DOHH2 (cell line): ENCODE data around the gene AHCY.
"Not testable (repeated sequence)": the region's sequence is repeated elsewhere in the genome, so short reads cannot be mapped to it uniquely, and the experiment has no call there.

ENCODE experiments used
- H3F3A ChIP-seq: fragments of 200-600 bp; sonication (generic), shearing (Covaris generic); 2 replicates; pipeline ENCODE4 v1.6.0; 2016; ENCODE audit warnings: antibody characterized with exemption, mild to moderate bottlenecking; ENCODE audit not compliant: control insufficient read depth, insufficient read depth
- H3K27ac ChIP-seq: fragments of 200-600 bp; sonication (generic); 2 replicates; pipeline ENCODE4 v1.5.1; 2014; ENCODE audit warnings: low read depth, mild to moderate bottlenecking, low read length, moderate library complexity
- H3K27me3 ChIP-seq: fragments of 200-600 bp; sonication (generic); 2 replicates; pipeline ENCODE4 v1.6.1; 2014; ENCODE audit warnings: mild to moderate bottlenecking, low read length, mixed read lengths; ENCODE audit not compliant: control insufficient read depth
- H3K36me3 ChIP-seq: fragments of 200-600 bp; sonication (generic); 2 replicates; pipeline ENCODE4 v1.6.1; 2014; ENCODE audit warnings: mild to moderate bottlenecking, low read length, moderate library complexity, mixed read lengths; ENCODE audit not compliant: control insufficient read depth
- H3K4me1 ChIP-seq: fragments of 200-600 bp; sonication (generic); 2 replicates; pipeline ENCODE4 v1.6.1; 2014; ENCODE audit warnings: mild to moderate bottlenecking, low read length, mixed read lengths; ENCODE audit not compliant: control insufficient read depth
- H3K4me2 ChIP-seq: fragments of 200-600 bp; sonication (generic); 2 replicates; pipeline ENCODE4 v1.6.0; 2014; ENCODE audit warnings: mild to moderate bottlenecking, low read length, moderate library complexity
- H3K4me3 ChIP-seq: fragments of 200-600 bp; sonication (generic); 2 replicates; pipeline ENCODE4 v1.5.1; 2014; ENCODE audit warnings: mild to moderate bottlenecking, low read length, mixed read lengths
- H3K79me2 ChIP-seq: fragments of 200-600 bp; sonication (generic); 2 replicates; pipeline ENCODE4 v1.6.1; 2014; ENCODE audit warnings: mild to moderate bottlenecking, low read length, mixed read lengths; ENCODE audit not compliant: control insufficient read depth
- H3K9me2 ChIP-seq: fragments of 200-600 bp; sonication (generic); replicated peaks from 2 replicates; pipeline ENCODE4 v1.6.1; 2014; ENCODE audit warnings: mild to moderate bottlenecking, low read length, mixed read lengths; ENCODE audit not compliant: control insufficient read depth
- H3K9me3 ChIP-seq: fragments of 200-600 bp; sonication (generic); 2 replicates; pipeline ENCODE4 v1.6.1; 2014; ENCODE audit warnings: antibody characterized with exemption, low read length, mixed read lengths; ENCODE audit not compliant: control insufficient read depth, insufficient read depth
- H4K20me1 ChIP-seq: fragments of 200-600 bp; sonication (generic); 2 replicates; pipeline ENCODE4 v1.6.0; 2014; ENCODE audit warnings: low read depth, mild to moderate bottlenecking, antibody characterized with exemption, low read length, moderate library complexity; ENCODE audit not compliant: control insufficient read depth, insufficient read depth
- EZH2phosphoT487 ChIP-seq: fragments of 200-600 bp; sonication (generic); IDR thresholded peaks from 2 replicates; pipeline ENCODE4 v1.6.1; 2017; ENCODE audit warnings: borderline replicate concordance, mild to moderate bottlenecking, antibody characterized with exemption, low read length, moderate library complexity, mixed read lengths
- TF ChIP-seq, protein P1 (sequence below): fragments of 200-600 bp; sonication (generic); IDR thresholded peaks from one replicate; pipeline ENCODE4 v1.5.1; 2014; ENCODE audit warnings: antibody characterized with exemption, mild to moderate bottlenecking, low read depth, low read length; ENCODE audit not compliant: poor library complexity, severe bottlenecking

AHCY gene

DNA sequence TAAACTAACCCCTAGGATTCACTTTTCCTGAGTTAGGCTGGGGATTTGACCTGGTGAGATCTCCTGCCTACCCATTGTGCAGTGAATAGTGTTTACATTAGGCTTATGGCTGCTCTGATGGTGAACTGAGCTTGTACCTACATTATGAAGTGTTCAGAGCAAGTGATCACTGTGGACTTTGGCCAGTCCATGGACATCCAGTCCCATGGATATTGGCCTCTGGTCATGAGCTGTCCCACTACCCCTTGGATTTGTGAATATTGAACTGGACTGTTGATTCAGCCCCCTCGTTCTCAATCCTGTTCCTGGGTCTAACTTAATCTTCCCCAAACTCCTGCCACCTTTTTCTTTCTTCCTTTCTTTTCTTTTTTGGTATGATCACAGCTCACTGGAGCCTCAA lies 48.2 kb downstream of the AHCY start:
- Histone ChIP-seq H3K4me2 (no peak overlapping the region), H4K20me1 (no peaks in the 10 kb centered on the region)

DNA sequence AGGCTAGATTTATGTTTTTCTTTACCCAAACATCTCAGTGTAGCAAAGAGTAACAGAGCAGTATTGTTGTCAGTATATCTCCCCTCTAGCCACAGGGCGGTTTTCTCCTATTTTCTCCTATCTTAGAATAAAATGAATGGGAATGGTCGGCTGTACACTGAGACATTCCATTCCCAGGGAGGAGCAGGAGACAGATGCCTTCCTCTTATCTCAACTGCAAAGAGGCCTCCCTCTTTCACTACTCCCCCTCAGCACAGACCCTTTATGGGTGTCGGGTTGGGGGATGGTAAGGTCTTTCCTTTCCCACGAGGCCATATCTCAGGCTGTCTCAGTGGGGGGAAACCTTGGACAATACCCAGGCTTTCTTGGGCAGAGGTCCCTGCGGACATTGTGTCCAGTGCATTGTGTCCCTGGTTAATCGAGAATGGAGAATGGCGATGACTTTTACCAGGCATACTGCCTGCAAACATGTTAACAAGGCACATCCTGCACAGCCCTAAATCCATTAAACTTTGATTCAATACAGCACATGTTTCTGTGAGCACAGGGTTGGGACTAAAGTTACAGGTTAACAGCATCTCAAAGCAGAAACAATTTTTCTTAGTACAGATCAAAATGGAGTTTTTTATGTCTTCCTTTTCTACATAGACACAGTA lies 50.6 kb downstream of the AHCY start:
- not testable (repeated sequence) for H3F3A ChIP-seq, H3K9me2 ChIP-seq, H3K79me2 ChIP-seq, H3K36me3 ChIP-seq, H3K9me3 ChIP-seq, H3K27ac ChIP-seq, H3K4me2 ChIP-seq, H3K4me3 ChIP-seq, H3K4me1 ChIP-seq, H3K27me3 ChIP-seq, H4K20me1 ChIP-seq

More for the DNA sequence above, 48.2 kb downstream of the AHCY start:
- no peaks in the 10 kb centered on the region for H3K9me2 ChIP-seq
- H3K4me3 ChIP-seq = no peak overlapping the region
- no peaks in the 10 kb centered on the region for H3K27me3 ChIP-seq
- H3K27ac ChIP-seq = no peak overlapping the region
- TF ChIP-seq EZH2phosphoT487 = no peak
- TF ChIP-seq, protein P1, sequence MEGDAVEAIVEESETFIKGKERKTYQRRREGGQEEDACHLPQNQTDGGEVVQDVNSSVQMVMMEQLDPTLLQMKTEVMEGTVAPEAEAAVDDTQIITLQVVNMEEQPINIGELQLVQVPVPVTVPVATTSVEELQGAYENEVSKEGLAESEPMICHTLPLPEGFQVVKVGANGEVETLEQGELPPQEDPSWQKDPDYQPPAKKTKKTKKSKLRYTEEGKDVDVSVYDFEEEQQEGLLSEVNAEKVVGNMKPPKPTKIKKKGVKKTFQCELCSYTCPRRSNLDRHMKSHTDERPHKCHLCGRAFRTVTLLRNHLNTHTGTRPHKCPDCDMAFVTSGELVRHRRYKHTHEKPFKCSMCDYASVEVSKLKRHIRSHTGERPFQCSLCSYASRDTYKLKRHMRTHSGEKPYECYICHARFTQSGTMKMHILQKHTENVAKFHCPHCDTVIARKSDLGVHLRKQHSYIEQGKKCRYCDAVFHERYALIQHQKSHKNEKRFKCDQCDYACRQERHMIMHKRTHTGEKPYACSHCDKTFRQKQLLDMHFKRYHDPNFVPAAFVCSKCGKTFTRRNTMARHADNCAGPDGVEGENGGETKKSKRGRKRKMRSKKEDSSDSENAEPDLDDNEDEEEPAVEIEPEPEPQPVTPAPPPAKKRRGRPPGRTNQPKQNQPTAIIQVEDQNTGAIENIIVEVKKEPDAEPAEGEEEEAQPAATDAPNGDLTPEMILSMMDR = no peak
- H3K9me3 ChIP-seq = no peaks in the 10 kb centered on the region
- no peaks in the 10 kb centered on the region for H3K4me1 ChIP-seq
- no peaks in the 10 kb centered on the region for H3F3A ChIP-seq
- H3K36me3 ChIP-seq = no peaks in the 10 kb centered on the region
- H3K79me2 ChIP-seq = no peaks in the 10 kb centered on the region

DNA sequence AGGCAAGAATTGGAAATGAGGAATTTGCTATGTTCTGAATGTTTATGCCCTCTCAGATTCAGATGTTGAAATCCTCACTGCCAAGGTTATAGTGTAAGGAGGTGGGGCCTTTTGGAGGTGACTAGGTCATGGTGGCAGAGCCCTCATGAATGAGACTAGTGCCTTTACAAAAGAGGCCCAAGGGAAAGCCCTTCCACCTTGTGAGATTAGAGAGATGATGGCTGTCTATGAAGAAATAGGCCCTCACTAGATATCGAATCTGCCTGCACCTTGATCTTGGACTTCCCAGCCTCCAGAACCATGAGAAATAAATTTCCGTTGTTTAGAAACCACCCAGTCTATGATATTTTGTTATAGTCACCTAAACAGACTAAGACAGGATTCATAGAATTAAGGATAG lies 51.5 kb downstream of the AHCY start:
- Histone ChIP-seq H3K79me2 (no peaks in the 10 kb centered on the region), H3F3A (no peaks in the 10 kb centered on the region), H3K9me2 (no peaks in the 10 kb centered on the region), H3K27ac (no peak overlapping the region), H3K9me3 (no peaks in the 10 kb centered on the region), H3K4me2 (no peak overlapping the region), H3K4me3 (no peak overlapping the region), H3K36me3 (no peaks in the 10 kb centered on the region), H3K4me1 (no peaks in the 10 kb centered on the region), H3K27me3 (no peaks in the 10 kb centered on the region), H4K20me1 (no peaks in the 10 kb centered on the region)
- TF ChIP-seq EZH2phosphoT487 = no peak
- TF ChIP-seq, protein P1 = no peak

DNA sequence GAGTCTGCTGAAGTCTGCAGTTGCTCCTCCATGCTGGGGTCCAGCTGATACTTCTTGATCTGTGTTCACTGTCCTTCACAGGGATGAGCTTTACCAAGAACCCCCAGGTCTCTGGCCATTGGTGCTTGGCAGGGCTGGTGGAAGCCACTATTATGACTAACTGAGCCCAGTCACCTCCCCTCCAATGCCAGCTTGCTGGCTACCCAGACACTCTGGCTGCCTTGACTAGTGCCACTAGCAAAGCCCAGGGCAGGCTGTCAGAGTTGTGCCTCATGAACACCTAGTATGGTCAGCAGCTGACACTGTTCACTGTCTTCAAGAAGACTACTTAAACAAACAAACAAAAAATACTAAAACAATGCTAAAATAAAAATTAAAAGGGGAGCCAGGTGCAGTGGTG lies 53.1 kb downstream of the AHCY start:
- Histone ChIP-seq H3K4me1 (no peaks in the 10 kb centered on the region), H3K4me2 (no peak overlapping the region), H3K36me3 (no peaks in the 10 kb centered on the region), H3K79me2 (no peaks in the 10 kb centered on the region), H3K9me2 (no peaks in the 10 kb centered on the region), H3F3A (no peaks in the 10 kb centered on the region), H4K20me1 (no peaks in the 10 kb centered on the region), H3K27ac (no peak overlapping the region), H3K9me3 (no peaks in the 10 kb centered on the region), H3K4me3 (no peak overlapping the region), H3K27me3 (no peaks in the 10 kb centered on the region)
- TF ChIP-seq EZH2phosphoT487 = no peak
- TF ChIP-seq, protein P1 = no peak
